ENCODE measurements around the gene HIF3A.

DNA sequence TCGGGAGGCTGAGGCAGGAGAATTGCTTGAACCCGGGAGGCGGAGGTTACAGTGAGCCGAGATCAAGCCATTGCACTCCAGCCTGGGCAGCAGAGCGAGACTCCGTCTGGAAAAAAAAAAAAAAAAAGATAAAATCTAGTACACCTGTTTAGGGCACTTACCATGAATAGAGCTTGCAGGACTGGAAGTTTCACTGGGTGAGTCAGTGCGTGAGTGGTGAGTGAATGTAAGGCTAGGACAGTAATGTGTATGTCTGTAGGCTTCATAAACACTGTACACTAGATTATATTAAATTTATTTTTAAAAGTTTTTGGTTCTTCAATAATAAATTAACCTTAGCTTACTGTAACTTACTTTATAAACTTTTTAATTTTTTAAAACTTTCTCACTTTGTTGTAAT, 73.0 kb downstream of the HIF3A start:
- TF ChIP-seq MAFF (IDR thresholded peaks at IDR 0.05; ENCODE audit: low read length), result no peak
- TF ChIP-seq, protein P1, sequence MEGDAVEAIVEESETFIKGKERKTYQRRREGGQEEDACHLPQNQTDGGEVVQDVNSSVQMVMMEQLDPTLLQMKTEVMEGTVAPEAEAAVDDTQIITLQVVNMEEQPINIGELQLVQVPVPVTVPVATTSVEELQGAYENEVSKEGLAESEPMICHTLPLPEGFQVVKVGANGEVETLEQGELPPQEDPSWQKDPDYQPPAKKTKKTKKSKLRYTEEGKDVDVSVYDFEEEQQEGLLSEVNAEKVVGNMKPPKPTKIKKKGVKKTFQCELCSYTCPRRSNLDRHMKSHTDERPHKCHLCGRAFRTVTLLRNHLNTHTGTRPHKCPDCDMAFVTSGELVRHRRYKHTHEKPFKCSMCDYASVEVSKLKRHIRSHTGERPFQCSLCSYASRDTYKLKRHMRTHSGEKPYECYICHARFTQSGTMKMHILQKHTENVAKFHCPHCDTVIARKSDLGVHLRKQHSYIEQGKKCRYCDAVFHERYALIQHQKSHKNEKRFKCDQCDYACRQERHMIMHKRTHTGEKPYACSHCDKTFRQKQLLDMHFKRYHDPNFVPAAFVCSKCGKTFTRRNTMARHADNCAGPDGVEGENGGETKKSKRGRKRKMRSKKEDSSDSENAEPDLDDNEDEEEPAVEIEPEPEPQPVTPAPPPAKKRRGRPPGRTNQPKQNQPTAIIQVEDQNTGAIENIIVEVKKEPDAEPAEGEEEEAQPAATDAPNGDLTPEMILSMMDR (IDR thresholded peaks at IDR 0.05 in 2 of 3, conservative IDR thresholded peaks at IDR 0.05 in 1 of 3; ENCODE audit: insufficient read depth in 2 of 3, low read depth in 1 of 3, low read length in 3 of 3), result no peak
- TF ChIP-seq, protein P2, sequence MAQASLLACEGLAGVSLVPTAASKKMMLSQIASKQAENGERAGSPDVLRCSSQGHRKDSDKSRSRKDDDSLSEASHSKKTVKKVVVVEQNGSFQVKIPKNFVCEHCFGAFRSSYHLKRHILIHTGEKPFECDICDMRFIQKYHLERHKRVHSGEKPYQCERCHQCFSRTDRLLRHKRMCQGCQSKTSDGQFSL (CRISPR knock-in tag; IDR thresholded peaks at IDR 0.05), result no peak
- TF ChIP-seq, protein P2 (tag; IDR thresholded peaks at IDR 0.05), result no peak
